Transverse colon (tissue), 4 donors: ENCODE data around the gene ABLIM2. TPM values are rescaled to one million over a fixed set of nuclear protein-coding genes. Genes with fewer than 3 reads are reported as not detected.
A peak's percentile ranks its signal among the peaks of the same experiment; 100 is the strongest.

Experiments
- DNase-seq: peaks from one replicate; pipeline ENCODE4 v3.0.0-alpha.2; 2019
- H3K27ac ChIP-seq, 4 donors: fragments of 200-600 bp; sonication (generic); 2 replicates each; pipeline ENCODE4 v1.5.1; 2016 to 2018; ENCODE audit warnings: inconsistent platforms in 4 of 4
- H3K27me3 ChIP-seq: fragments of 200-600 bp; sonication (generic); 2 replicates; pipeline ENCODE4 v1.5.1; 2017; ENCODE audit warnings: inconsistent platforms
- H3K36me3 ChIP-seq, 4 donors: fragments of 200-600 bp; sonication (generic); 2 replicates each; pipeline ENCODE4 v1.5.1; 2017 to 2019; ENCODE audit warnings: inconsistent platforms in 4 of 4
- H3K4me1 ChIP-seq, 4 donors: fragments of 200-600 bp; sonication (generic); 2 replicates each; pipeline ENCODE4 v1.5.1; 2017 to 2020; ENCODE audit warnings: inconsistent platforms in 4 of 4
- H3K4me3 ChIP-seq, 4 donors: fragments of 200-600 bp; sonication (generic); 1 replicate in 1 of 4; 2 replicates in 3 of 4; pipeline versions ENCODE4 v1.5.1 to v1.6.1; 2017 to 2019; ENCODE audit warnings: inconsistent platforms in 4 of 4
- H3K9me3 ChIP-seq, 2 donors: fragments of 200-600 bp; sonication (generic); 2 replicates each; pipeline ENCODE4 v1.5.1; 2017 to 2019; ENCODE audit warnings: inconsistent platforms in 2 of 2
- EP300 ChIP-seq: sonication (generic); formaldehyde crosslinking; IDR thresholded peaks from one replicate; pipeline ENCODE4 v1.6.1; 2017; ENCODE audit warnings: antibody characterized with exemption, low read depth
- POLR2A ChIP-seq: fragments of 450-650 bp; IDR thresholded peaks from one replicate; pipeline ENCODE4 v1.6.1; 2016; ENCODE audit warnings: antibody characterized with exemption, mild to moderate bottlenecking, moderate library complexity
- POLR2AphosphoS5 ChIP-seq, 3 donors: sonication (generic); formaldehyde crosslinking; IDR thresholded peaks; one replicate each; pipeline ENCODE4 v1.6.1; 2016; ENCODE audit warnings: antibody characterized with exemption in 3 of 3
- WGBS, 2 donors: methylation state at CpG; one replicate each; pipeline ENCODE4 v1.1.5; 2018; ENCODE audit warnings: low coverage in 1 of 2; 5-methylcytosine and 5-hydroxymethylcytosine counted together
- in situ Hi-C, 4 donors: fragments of 200-750 bp; cut with MboI; loops; one replicate each; pipeline versions ENCODE4 v1.15.0 to v1.15.1; 2017; ENCODE audit warnings: low sequenced_read_pairs in 3 of 4, low pct_ligation_motif_present in 1 of 4, low pct_unique_long_range_greater_than_20kb in 1 of 4
- intact Hi-C: fragments of 100-400 bp; cut with DNase I; formaldehyde crosslinking; loops from one replicate; pipeline ENCODE4 v1.15.1; 2023; ENCODE audit warnings: low total_unique reads
- total RNA-seq, 4 donors: library from RNA; depleted of rRNA; stranded (reverse); fragments of >200 nt; gene quantifications; one replicate each; pipeline ENCODE4 v1.1.0, GENCODE V29; 2016
- TF ChIP-seq, protein P1 (sequence below), 5 experiments: fragments of 200-600 bp in 3 of 5; fragments of 450-650 bp in 2 of 5; sonication (generic) in 3 of 5; IDR thresholded peaks; 1 replicate in 2 of 5; 2 replicates in 3 of 5; pipeline ENCODE4 v1.5.1; 2016 to 2017; ENCODE audit warnings: antibody characterized with exemption in 5 of 5, inconsistent platforms in 3 of 5, mild to moderate bottlenecking in 2 of 5, moderate library complexity in 1 of 5

ABLIM2 gene
- total RNA-seq, 4 donors from 2014 or later: 3.2 to 58.4 (median 14.2) TPM

GRCh38 chr4:7960790-7961655, 197.6 kb downstream of the ABLIM2 start:
- H3K9me3 ChIP-seq: no peaks in the 10 kb centered on the region
- 19 to 46% methylated on average over 7 to 19 of the region's 19 CpGs for WGBS, 2 donors
- no peak for DNase-seq
- H3K4me3 ChIP-seq: no peak overlapping the region
- in situ Hi-C loops (no loop called here), intact Hi-C loops (loop anchor here (10.0 kb wide), 1 partner anchor 66 kb away; no protein-coding TSS in a partner anchor)
- H3K27ac ChIP-seq: peak overlapping the region; percentile 72 to 81 (median 78)
- no peaks in the 10 kb centered on the region for H3K27me3 ChIP-seq
- TF ChIP-seq EP300 (no peak), POLR2A (no peak), POLR2AphosphoS5 (IDR thresholded peaks at IDR 0.05) (peak; percentile 60 to 79 (median 64))
- TF ChIP-seq, protein P1, sequence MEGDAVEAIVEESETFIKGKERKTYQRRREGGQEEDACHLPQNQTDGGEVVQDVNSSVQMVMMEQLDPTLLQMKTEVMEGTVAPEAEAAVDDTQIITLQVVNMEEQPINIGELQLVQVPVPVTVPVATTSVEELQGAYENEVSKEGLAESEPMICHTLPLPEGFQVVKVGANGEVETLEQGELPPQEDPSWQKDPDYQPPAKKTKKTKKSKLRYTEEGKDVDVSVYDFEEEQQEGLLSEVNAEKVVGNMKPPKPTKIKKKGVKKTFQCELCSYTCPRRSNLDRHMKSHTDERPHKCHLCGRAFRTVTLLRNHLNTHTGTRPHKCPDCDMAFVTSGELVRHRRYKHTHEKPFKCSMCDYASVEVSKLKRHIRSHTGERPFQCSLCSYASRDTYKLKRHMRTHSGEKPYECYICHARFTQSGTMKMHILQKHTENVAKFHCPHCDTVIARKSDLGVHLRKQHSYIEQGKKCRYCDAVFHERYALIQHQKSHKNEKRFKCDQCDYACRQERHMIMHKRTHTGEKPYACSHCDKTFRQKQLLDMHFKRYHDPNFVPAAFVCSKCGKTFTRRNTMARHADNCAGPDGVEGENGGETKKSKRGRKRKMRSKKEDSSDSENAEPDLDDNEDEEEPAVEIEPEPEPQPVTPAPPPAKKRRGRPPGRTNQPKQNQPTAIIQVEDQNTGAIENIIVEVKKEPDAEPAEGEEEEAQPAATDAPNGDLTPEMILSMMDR (IDR thresholded peaks at IDR 0.05): no peak
- no peaks in the 10 kb centered on the region for H3K36me3 ChIP-seq
- H3K4me1 ChIP-seq: peaks cover 12 to 58% (median 27%) of the 10 kb centered on the region in 4 donors

- 79 to 80% methylated on average over 1 to 11 of the region's 11 CpGs for WGBS, 2 donors
- no peak for TF ChIP-seq POLR2AphosphoS5 (IDR thresholded peaks at IDR 0.05)
- TF ChIP-seq EP300: no peak
- TF ChIP-seq, protein P1 (IDR thresholded peaks at IDR 0.05): no peak
- TF ChIP-seq POLR2A: no peak
- intact Hi-C loops (loop anchor here (10.0 kb wide), 1 partner anchor 65 kb away; no protein-coding TSS in a partner anchor), in situ Hi-C loops (no loop called here)
- Histone ChIP-seq H3K27me3 (no peaks in the 10 kb centered on the region), H3K36me3 (no peaks in the 10 kb centered on the region), H3K4me3 (no peak overlapping the region), H3K9me3 (no peaks in the 10 kb centered on the region), H3K27ac (peak overlapping the region; percentile 72 to 81 (median 78)), H3K4me1 (peaks cover 14 to 60% (median 27%) of the 10 kb centered on the region in 4 donors)
- no peak for DNase-seq
Observed at GRCh38 chr4:7960017-7960789, 198.4 kb downstream of the ABLIM2 start.

DNA sequence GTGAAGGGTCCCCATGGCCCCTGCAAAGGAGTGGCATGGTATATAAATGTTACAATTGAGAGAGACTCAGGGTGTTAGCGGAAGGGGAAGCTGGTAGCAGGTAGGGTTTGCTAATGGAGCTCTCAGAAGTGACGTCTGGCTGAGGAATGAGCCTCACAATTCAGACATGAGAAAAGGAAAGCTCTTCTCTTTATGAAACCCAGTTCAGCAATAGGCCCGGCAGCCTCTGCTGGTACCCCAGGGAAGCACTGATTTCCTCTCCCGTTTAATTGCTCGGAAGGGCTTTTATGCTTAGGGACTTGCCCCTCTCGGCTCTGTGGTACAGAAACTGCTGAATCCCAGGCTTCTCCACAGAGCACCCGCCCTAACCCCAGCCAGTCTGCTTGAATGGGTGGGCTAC, 199.5 kb downstream of the ABLIM2 start:
- Histone ChIP-seq H3K4me1 (peaks cover 14 to 54% (median 25%) of the 10 kb centered on the region in 4 donors), H3K27ac (peak overlapping the region; percentile 27 to 81 (median 76)), H3K9me3 (peaks cover 0 to 4% of the 10 kb centered on the region in 2 donors), H3K36me3 (no peaks in the 10 kb centered on the region), H3K4me3 (no peak overlapping the region), H3K27me3 (no peaks in the 10 kb centered on the region)
- WGBS, 2 donors: 72% methylated on average over 7 of the region's 7 CpGs; no CpG with 5 or more reads in 1 of the 2 donors
- intact Hi-C loops: no loop called here
- in situ Hi-C loops: no loop called here
- TF ChIP-seq EP300: no peak
- TF ChIP-seq, protein P1 (IDR thresholded peaks at IDR 0.05): no peak
- no peak for TF ChIP-seq POLR2AphosphoS5 (IDR thresholded peaks at IDR 0.05)
- no peak for TF ChIP-seq POLR2A
- no peak for DNase-seq
